ENCODE measurements around the gene MZT1.

Gene MZT1, protein sequence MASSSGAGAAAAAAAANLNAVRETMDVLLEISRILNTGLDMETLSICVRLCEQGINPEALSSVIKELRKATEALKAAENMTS

DNA sequence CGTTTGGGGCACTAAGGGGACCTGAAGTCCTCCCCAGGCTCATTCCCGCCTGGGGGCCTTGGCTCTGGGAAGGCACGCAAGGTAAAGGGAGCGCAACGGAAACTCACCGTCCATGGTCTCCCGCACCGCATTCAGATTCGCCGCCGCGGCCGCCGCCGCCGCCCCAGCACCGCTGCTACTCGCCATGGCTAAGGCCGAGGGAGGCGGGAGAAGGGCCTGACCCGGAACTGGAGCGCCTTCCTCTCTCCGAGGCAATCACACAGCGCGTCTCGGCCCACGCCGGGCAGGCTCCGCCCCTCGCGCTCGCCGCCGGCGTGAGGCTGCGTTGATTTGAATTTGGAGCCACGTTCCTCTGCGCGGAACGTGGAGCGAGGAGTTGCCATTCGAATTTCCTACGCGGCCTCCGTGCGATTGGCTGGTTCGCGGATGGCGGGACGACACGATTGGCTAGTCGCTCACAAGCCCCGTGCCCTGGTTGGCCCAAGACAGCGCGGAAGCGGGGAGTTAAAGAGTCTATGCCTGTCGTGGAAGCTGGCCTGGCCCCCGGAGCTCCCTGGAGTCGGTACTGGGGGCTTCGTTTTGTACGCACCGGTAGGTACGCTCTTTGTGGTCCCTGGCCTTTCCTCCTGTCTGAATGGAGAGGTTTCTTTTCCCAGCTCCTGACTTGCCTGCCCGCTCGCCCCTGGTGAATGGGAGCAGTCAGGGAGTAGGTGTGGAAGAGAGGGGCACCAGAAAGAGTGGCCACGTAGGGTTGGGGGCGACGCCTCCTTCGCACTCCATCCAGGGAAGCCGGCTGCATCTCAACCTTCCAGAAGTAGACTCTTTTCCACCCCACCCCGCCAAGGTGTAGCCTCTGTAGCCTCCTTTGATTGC is at the start of gene MZT1, which contains the start of gene BORA:
MZT1 (minus strand) TSS at position 213 of the 873 bp plus-strand sequence; CDS start at position 186, 27 bp downstream.
BORA (plus strand) TSS at position 507 of the 873 bp plus-strand sequence. CDS start 1,018 bp downstream, outside the sequence.
- ATAC-seq (ENCODE audit: insufficient read depth, low read depth), result peak; percentile 89
- Histone ChIP-seq H3K4me3 (ENCODE audit: low read depth in 1 of 2, low read length in 2 of 2) (peak within 1 kb of the TSS; percentile 81 to 86), H3K9me3 (ENCODE audit: insufficient read depth, low read length, severe bottlenecking) (no peaks in the 10 kb centered on the region), H2AFZ (ENCODE audit: low read depth, low read length) (peak within 1 kb of the TSS; percentile 95), H3K4me1 (ENCODE audit: insufficient read depth, low read length) (peaks cover 58% of the 10 kb centered on the region), H3K4me2 (ENCODE audit: insufficient read depth, low read length) (peak within 1 kb of the TSS; percentile 86), H3K79me2 (ENCODE audit: insufficient read depth, low read length) (peaks cover 91% of the 10 kb centered on the region), H3K27me3 (ENCODE audit: insufficient read depth, low read length, poor library complexity) (no peaks in the 10 kb centered on the region), H3K27ac (ENCODE audit: low read length) (peak within 1 kb of the TSS; percentile 96), H3K36me3 (ENCODE audit: insufficient read depth, low read length) (peaks cover 26% of the 10 kb centered on the region), H3K9ac (ENCODE audit: low read depth, low read length) (peak within 1 kb of the TSS; percentile 96), H4K20me1 (ENCODE audit: insufficient read depth, low read length) (peaks cover 20% of the 10 kb centered on the region; the same call in 1 of the 2 replicates)
- TF ChIP-seq, protein P1, sequence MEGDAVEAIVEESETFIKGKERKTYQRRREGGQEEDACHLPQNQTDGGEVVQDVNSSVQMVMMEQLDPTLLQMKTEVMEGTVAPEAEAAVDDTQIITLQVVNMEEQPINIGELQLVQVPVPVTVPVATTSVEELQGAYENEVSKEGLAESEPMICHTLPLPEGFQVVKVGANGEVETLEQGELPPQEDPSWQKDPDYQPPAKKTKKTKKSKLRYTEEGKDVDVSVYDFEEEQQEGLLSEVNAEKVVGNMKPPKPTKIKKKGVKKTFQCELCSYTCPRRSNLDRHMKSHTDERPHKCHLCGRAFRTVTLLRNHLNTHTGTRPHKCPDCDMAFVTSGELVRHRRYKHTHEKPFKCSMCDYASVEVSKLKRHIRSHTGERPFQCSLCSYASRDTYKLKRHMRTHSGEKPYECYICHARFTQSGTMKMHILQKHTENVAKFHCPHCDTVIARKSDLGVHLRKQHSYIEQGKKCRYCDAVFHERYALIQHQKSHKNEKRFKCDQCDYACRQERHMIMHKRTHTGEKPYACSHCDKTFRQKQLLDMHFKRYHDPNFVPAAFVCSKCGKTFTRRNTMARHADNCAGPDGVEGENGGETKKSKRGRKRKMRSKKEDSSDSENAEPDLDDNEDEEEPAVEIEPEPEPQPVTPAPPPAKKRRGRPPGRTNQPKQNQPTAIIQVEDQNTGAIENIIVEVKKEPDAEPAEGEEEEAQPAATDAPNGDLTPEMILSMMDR (IDR thresholded peaks at IDR 0.05; ENCODE audit: borderline replicate concordance, extremely low read depth, low read length, poor library complexity, severe bottlenecking), result no peak
- TF ChIP-seq EZH2 (IDR thresholded peaks at IDR 0.05; ENCODE audit: borderline replicate concordance, low read depth, low read length, severe bottlenecking), result no peak
- DNase-seq, result peak; percentile 97

DNA sequence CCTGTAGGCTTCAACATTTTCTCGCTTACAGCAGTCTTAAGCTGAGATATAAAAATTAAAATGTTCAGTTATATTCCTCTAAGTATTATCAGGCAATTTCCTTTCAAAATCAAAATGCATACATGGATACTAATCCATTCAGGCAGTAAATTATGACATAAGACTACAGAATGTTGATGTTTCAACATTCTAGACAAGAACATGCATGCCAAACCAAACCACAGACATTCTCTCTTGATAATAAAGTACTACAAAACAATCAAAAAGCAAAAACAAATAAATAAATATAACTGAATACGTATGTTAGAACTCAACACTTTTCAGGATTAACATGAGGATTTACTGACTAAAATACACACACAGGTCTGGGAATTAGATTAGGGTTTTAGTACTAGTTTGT is 46.6 kb upstream of the MZT1 start:
- peaks cover 22% of the 10 kb centered on the region for H3K79me2 ChIP-seq (ENCODE audit: insufficient read depth, low read length)
- TF ChIP-seq, protein P1 (IDR thresholded peaks at IDR 0.05; ENCODE audit: borderline replicate concordance, extremely low read depth, low read length, poor library complexity, severe bottlenecking), result no peak
- TF ChIP-seq EZH2 (IDR thresholded peaks at IDR 0.05; ENCODE audit: borderline replicate concordance, low read depth, low read length, severe bottlenecking), result no peak
- no peak overlapping the region for H3K27ac ChIP-seq (ENCODE audit: low read length)
- no peak overlapping the region for H3K4me3 ChIP-seq (ENCODE audit: low read depth in 1 of 2, low read length in 2 of 2)
- H3K4me1 ChIP-seq (ENCODE audit: insufficient read depth, low read length), result peaks cover 3% of the 10 kb centered on the region
- ATAC-seq (ENCODE audit: insufficient read depth, low read depth) (no peak), DNase-seq (no peak)
- H2AFZ ChIP-seq (ENCODE audit: low read depth, low read length), result no peak overlapping the region
- no peaks in the 10 kb centered on the region for H3K9me3 ChIP-seq (ENCODE audit: insufficient read depth, low read length, severe bottlenecking)
- H4K20me1 ChIP-seq (ENCODE audit: insufficient read depth, low read length), result peaks cover 3% of the 10 kb centered on the region; the same call in 1 of the 2 replicates
- no peak overlapping the region for H3K4me2 ChIP-seq (ENCODE audit: insufficient read depth, low read length)
- H3K27me3 ChIP-seq (ENCODE audit: insufficient read depth, low read length, poor library complexity), result no peaks in the 10 kb centered on the region
- peaks cover 94% of the 10 kb centered on the region for H3K36me3 ChIP-seq (ENCODE audit: insufficient read depth, low read length)
- no peak overlapping the region for H3K9ac ChIP-seq (ENCODE audit: low read depth, low read length)

DNA sequence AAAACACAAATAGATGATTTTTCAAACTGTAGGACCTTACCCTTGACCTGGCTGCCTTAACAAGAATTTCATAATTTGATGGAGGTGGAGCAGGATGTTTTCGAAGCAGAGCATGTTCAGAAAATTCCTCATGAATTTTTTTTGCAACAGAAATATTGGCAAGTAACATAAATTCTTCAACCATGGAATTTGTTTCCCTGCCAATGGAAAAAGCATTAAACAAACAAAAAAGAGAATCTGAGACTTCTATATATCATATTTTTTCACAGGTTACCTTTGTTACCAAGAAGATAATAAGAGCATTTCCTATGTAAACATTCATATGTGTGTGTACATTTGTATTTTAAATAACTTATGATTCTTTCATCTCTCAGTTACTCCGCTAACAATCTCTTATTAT is 36.0 kb upstream of the MZT1 start:
- Histone ChIP-seq H3K9me3 (ENCODE audit: insufficient read depth, low read length, severe bottlenecking) (no peaks in the 10 kb centered on the region), H3K9ac (ENCODE audit: low read depth, low read length) (no peak overlapping the region), H3K4me3 (ENCODE audit: low read depth in 1 of 2, low read length in 2 of 2) (no peak overlapping the region), H3K27ac (ENCODE audit: low read length) (no peak overlapping the region), H4K20me1 (ENCODE audit: insufficient read depth, low read length) (no peaks in the 10 kb centered on the region), H3K4me2 (ENCODE audit: insufficient read depth, low read length) (no peak overlapping the region), H3K79me2 (ENCODE audit: insufficient read depth, low read length) (no peaks in the 10 kb centered on the region), H3K4me1 (ENCODE audit: insufficient read depth, low read length) (no peaks in the 10 kb centered on the region), H3K27me3 (ENCODE audit: insufficient read depth, low read length, poor library complexity) (no peaks in the 10 kb centered on the region), H3K36me3 (ENCODE audit: insufficient read depth, low read length) (peaks cover 97% of the 10 kb centered on the region), H2AFZ (ENCODE audit: low read depth, low read length) (no peak overlapping the region)
- TF ChIP-seq, protein P1 (IDR thresholded peaks at IDR 0.05; ENCODE audit: borderline replicate concordance, extremely low read depth, low read length, poor library complexity, severe bottlenecking), result no peak
- no peak for TF ChIP-seq EZH2 (IDR thresholded peaks at IDR 0.05; ENCODE audit: borderline replicate concordance, low read depth, low read length, severe bottlenecking)
- ATAC-seq (ENCODE audit: insufficient read depth, low read depth) (no peak), DNase-seq (no peak)

Data from DND-41 (cell line).